Measurements from ENCODE around the gene CALCB. TPM values are rescaled to one million over a fixed set of nuclear protein-coding genes. Genes with fewer than 3 reads are reported as not detected.
"Not testable (repeated sequence)": the region's sequence is repeated elsewhere in the genome, so short reads cannot be mapped to it uniquely, and the experiment has no call there.

CALCB gene
- total and polyA plus RNA-seq, 2 of the 4 experiments (the other 2 are of a cell fraction) = not detected

DNA sequence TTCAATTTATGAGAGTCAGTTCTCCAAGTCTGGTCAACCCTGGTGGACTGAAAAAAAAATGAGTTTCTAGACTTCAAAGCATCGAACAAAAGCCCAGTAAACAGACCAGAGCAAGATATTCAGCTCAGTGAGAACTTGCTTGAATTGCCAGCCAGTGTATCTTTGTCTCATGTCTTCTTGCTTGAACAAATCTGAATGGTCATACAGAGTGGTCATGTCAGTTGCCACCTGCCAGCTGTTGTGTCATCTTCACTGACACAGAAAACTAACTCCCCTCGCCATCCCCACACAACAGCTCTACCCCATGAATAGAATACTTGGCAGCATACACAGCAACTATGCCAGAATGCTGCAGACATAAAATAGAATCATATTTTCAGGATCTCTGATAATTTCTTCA is 27.5 kb upstream of the CALCB start:
- CTCF ChIA-PET = no interaction called here
- no peak overlapping the region for H2AK9ac ChIP-seq (replicated peaks; ENCODE audit: low read depth, low read length, poor library complexity)

DNA sequence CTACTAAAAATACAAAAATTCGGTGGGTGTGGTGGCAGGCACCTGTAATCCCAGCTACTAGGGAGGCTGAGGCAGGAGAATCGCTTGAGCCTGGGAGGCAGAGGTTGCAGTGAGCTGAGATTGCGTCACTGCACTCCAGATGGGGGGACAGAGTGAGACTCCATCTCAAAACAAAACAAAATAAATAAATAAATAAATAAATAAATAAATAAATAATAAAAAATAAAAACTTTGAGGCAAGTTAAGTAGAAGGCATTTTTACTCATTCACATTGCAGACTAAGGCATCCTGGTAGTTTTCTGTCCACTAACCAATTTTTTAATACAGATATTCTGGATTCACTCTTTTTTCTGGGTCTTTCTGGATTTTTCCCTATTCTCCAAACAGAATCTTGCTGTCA is 26.7 kb upstream of the CALCB start:
- H2AK5ac ChIP-seq (ENCODE audit: low read depth, low read length); CTCF ChIA-PET; H3K56ac ChIP-seq (ENCODE audit: extremely low read depth, insufficient read depth, low read length); H2BK15ac ChIP-seq (ENCODE audit: low read depth, low read length); H3K9ac ChIP-seq (ENCODE audit: low read depth, low read length); H2AK9ac ChIP-seq (replicated peaks; ENCODE audit: low read depth, low read length, poor library complexity); dilution Hi-C loops (cut with HindIII; ENCODE audit: low sequenced_read_pairs, unreplicated experiment); H3K36me3 ChIP-seq (ENCODE audit: control insufficient read depth, insufficient read depth, low read length); H2BK20ac ChIP-seq (ENCODE audit: low read depth, low read length); H4K8ac ChIP-seq (ENCODE audit: low read depth in 2 of 2, low read length in 2 of 2); DNase-seq; H3K9me1 ChIP-seq (ENCODE audit: insufficient read depth, low read length); H3K4me3 ChIP-seq (ENCODE audit: insufficient read depth, low read depth, low read length); intact Hi-C loops (cut with micrococcal nuclease); POLR2A ChIA-PET (ENCODE audit: unreplicated experiment); H3K4me1 ChIP-seq (ENCODE audit: control insufficient read depth, insufficient read depth, low read length); H3K27me3 ChIP-seq (ENCODE audit: control insufficient read depth, insufficient read depth, low read length); H2AFZ ChIP-seq (replicated peaks; ENCODE audit: low read length, poor library complexity); H3K27ac ChIP-seq (ENCODE audit: insufficient read depth, low read length); H2BK120ac ChIP-seq (ENCODE audit: low read depth, low read length); H2BK5ac ChIP-seq (ENCODE audit: low read depth, low read length, poor library complexity, severe bottlenecking); H4K20me1 ChIP-seq (ENCODE audit: insufficient read depth, low read length); H3K4ac ChIP-seq (ENCODE audit: low read depth, low read length); H3K4me2 ChIP-seq (ENCODE audit: low read depth, low read length); H3K18ac ChIP-seq (ENCODE audit: low read depth, low read length); H4K5ac ChIP-seq (ENCODE audit: low read depth, low read length); H3K23ac ChIP-seq (ENCODE audit: low read depth, low read length); in situ Hi-C loops (cut with MboI; ENCODE audit: low sequenced_read_pairs); H3K14ac ChIP-seq (replicated peaks; ENCODE audit: low read depth, low read length); BruUV-seq (replicated peaks); H3K79me1 ChIP-seq (ENCODE audit: low read depth in 1 of 2, low read length in 2 of 2); H3K9me3 ChIP-seq (ENCODE audit: control insufficient read depth, insufficient read depth, low read length); ATAC-seq (ENCODE audit: low read depth); H4K91ac ChIP-seq (ENCODE audit: insufficient read depth, low read depth, low read length): not testable (repeated sequence)
- no CpG with 5 or more reads among the region's 3 CpGs for WGBS, 2 experiments (ENCODE audit: extremely low coverage in 2 of 2, insufficient read length in 1 of 2)

More for the DNA sequence above, 27.5 kb upstream of the CALCB start:
- Histone ChIP-seq H3K4ac (ENCODE audit: low read depth, low read length) (no peak overlapping the region), H3K27me3 (ENCODE audit: control insufficient read depth, insufficient read depth, low read length) (no peaks in the 10 kb centered on the region), H3K79me1 (ENCODE audit: low read depth in 1 of 2, low read length in 2 of 2) (no peaks in the 10 kb centered on the region), H3K27ac (ENCODE audit: insufficient read depth, low read length) (no peak overlapping the region), H3K56ac (ENCODE audit: extremely low read depth, insufficient read depth, low read length) (no peak overlapping the region), H4K5ac (ENCODE audit: low read depth, low read length) (no peak overlapping the region), H2BK20ac (ENCODE audit: low read depth, low read length) (no peak overlapping the region), H2AFZ (replicated peaks; ENCODE audit: low read length, poor library complexity) (no peak overlapping the region), H2BK5ac (ENCODE audit: low read depth, low read length, poor library complexity, severe bottlenecking) (no peak overlapping the region), H4K20me1 (ENCODE audit: insufficient read depth, low read length) (no peaks in the 10 kb centered on the region), H3K4me1 (ENCODE audit: control insufficient read depth, insufficient read depth, low read length) (no peaks in the 10 kb centered on the region), H3K4me2 (ENCODE audit: low read depth, low read length) (no peak overlapping the region), H3K9ac (ENCODE audit: low read depth, low read length) (no peak overlapping the region), H3K14ac (replicated peaks; ENCODE audit: low read depth, low read length) (no peak overlapping the region), H2BK120ac (ENCODE audit: low read depth, low read length) (no peak overlapping the region), H4K8ac (ENCODE audit: low read depth in 2 of 2, low read length in 2 of 2) (no peak overlapping the region), H3K9me3 (ENCODE audit: control insufficient read depth, insufficient read depth, low read length) (no peaks in the 10 kb centered on the region), H3K36me3 (ENCODE audit: control insufficient read depth, insufficient read depth, low read length) (no peaks in the 10 kb centered on the region), H2AK5ac (ENCODE audit: low read depth, low read length) (no peak overlapping the region), H2BK15ac (ENCODE audit: low read depth, low read length) (no peak overlapping the region), H3K4me3 (ENCODE audit: insufficient read depth, low read depth, low read length) (no peak overlapping the region), H3K18ac (ENCODE audit: low read depth, low read length) (no peak overlapping the region), H3K23ac (ENCODE audit: low read depth, low read length) (no peak overlapping the region), H4K91ac (ENCODE audit: insufficient read depth, low read depth, low read length) (no peak overlapping the region), H3K9me1 (ENCODE audit: insufficient read depth, low read length) (no peaks in the 10 kb centered on the region)
- DNase-seq = no peak
- dilution Hi-C loops (cut with HindIII; ENCODE audit: low sequenced_read_pairs, unreplicated experiment) = no loop called here
- ATAC-seq (ENCODE audit: low read depth) = no peak
- in situ Hi-C loops (cut with MboI; ENCODE audit: low sequenced_read_pairs) = no loop called here
- 17% methylated on average over 1 of the region's 2 CpGs; no CpG with 5 or more reads in 1 of the 2 experiments for whole genome bisulfite sequencing, 2 experiments (ENCODE audit: extremely low coverage in 2 of 2, insufficient read length in 1 of 2)
- intact Hi-C loops (cut with micrococcal nuclease) = no loop called here
- POLR2A ChIA-PET (ENCODE audit: unreplicated experiment) = no interaction called here
- BruUV-seq (replicated peaks) = no TSS peak
- no peak for TF ChIP-seq RAD21 (IDR thresholded peaks at IDR 0.05; ENCODE audit: low read length)
- no peak for TF ChIP-seq POLR2A (IDR thresholded peaks at IDR 0.05; ENCODE audit: low read depth, low read length)
- TF ChIP-seq CHD1 (IDR thresholded peaks at IDR 0.05; ENCODE audit: low read depth, low read length) = no peak
- no peak for TF ChIP-seq FOS (IDR thresholded peaks at IDR 0.05; ENCODE audit: low read depth, low read length)
- TF ChIP-seq RFX5 (IDR thresholded peaks at IDR 0.05; ENCODE audit: low read depth, low read length) = no peak
- no peak for TF ChIP-seq CEBPB (IDR thresholded peaks at IDR 0.05; ENCODE audit: low read depth, low read length)
- no peak for TF ChIP-seq MAFK (IDR thresholded peaks at IDR 0.05; ENCODE audit: low read depth, low read length)
- TF ChIP-seq, protein P1, sequence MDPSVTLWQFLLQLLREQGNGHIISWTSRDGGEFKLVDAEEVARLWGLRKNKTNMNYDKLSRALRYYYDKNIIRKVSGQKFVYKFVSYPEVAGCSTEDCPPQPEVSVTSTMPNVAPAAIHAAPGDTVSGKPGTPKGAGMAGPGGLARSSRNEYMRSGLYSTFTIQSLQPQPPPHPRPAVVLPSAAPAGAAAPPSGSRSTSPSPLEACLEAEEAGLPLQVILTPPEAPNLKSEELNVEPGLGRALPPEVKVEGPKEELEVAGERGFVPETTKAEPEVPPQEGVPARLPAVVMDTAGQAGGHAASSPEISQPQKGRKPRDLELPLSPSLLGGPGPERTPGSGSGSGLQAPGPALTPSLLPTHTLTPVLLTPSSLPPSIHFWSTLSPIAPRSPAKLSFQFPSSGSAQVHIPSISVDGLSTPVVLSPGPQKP (IDR thresholded peaks at IDR 0.05; ENCODE audit: borderline replicate concordance, low read depth, low read length) = no peak
- no peak for TF ChIP-seq MAZ (IDR thresholded peaks at IDR 0.05; ENCODE audit: borderline replicate concordance, low read depth, low read length)
- no peak for TF ChIP-seq NFE2L2 (IDR thresholded peaks at IDR 0.05; ENCODE audit: low read depth, low read length)
- no peak for TF ChIP-seq MXI1 (IDR thresholded peaks at IDR 0.05; ENCODE audit: borderline replicate concordance, low read depth, low read length)
- TF ChIP-seq, protein P2, sequence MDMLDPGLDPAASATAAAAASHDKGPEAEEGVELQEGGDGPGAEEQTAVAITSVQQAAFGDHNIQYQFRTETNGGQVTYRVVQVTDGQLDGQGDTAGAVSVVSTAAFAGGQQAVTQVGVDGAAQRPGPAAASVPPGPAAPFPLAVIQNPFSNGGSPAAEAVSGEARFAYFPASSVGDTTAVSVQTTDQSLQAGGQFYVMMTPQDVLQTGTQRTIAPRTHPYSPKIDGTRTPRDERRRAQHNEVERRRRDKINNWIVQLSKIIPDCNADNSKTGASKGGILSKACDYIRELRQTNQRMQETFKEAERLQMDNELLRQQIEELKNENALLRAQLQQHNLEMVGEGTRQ (IDR thresholded peaks at IDR 0.05; ENCODE audit: low read depth, low read length) = no peak
- no peak for TF ChIP-seq RCOR1 (IDR thresholded peaks at IDR 0.05; ENCODE audit: insufficient replicate concordance, low read length)
